AG08396 (cell line): ENCODE results near the gene RASL10A.
"Not testable (repeated sequence)": the region's sequence is repeated elsewhere in the genome, so short reads cannot be mapped to it uniquely, and the experiment has no call there.

Source experiments
- DNase-seq: peaks from one replicate; pipeline ENCODE4 v3.0.0; 2012; ENCODE audit warnings: low spot score, mixed read lengths

Gene RASL10A

GRCh38 chr22:29315286-29316140, at the start of gene RASL10A:
RASL10A (minus strand) TSS chr22:29315697; CDS start chr22:29315246, 451 bp downstream.
- no peak for DNase-seq

GRCh38 chr22:29359469-29359868, 44.0 kb upstream of the RASL10A start:
- peak; percentile 62 for DNase-seq

- DNase-seq = not testable (repeated sequence)
These were observed 41.8 kb upstream of the RASL10A start for GRCh38 chr22:29357193-29357890.

GRCh38 chr22:29353860-29354259, 38.4 kb upstream of the RASL10A start:
- DNase-seq = no peak

GRCh38 chr22:29353286-29353685, 37.8 kb upstream of the RASL10A start:
- DNase-seq = no peak

- DNase-seq = no peak
These were observed 37.3 kb upstream of the RASL10A start for GRCh38 chr22:29352778-29353177.

- no peak for DNase-seq
These were observed 36.4 kb upstream of the RASL10A start for GRCh38 chr22:29351891-29352290.

GRCh38 chr22:29351042-29351441, 35.5 kb upstream of the RASL10A start:
- DNase-seq = no peak

- DNase-seq = no peak
These were observed 33.5 kb upstream of the RASL10A start for GRCh38 chr22:29348956-29349355.

GRCh38 chr22:29348041-29348440, 32.5 kb upstream of the RASL10A start:
- no peak for DNase-seq

GRCh38 chr22:29346659-29347058, 31.2 kb upstream of the RASL10A start:
- no peak for DNase-seq

GRCh38 chr22:29345932-29346331, 30.4 kb upstream of the RASL10A start:
- no peak for DNase-seq

- DNase-seq = not testable (repeated sequence)
These were observed 29.4 kb upstream of the RASL10A start for GRCh38 chr22:29344889-29345288.

- peak; percentile 77 for DNase-seq
These were observed 28.6 kb upstream of the RASL10A start for GRCh38 chr22:29344137-29344536.

GRCh38 chr22:29343313-29343805, 27.9 kb upstream of the RASL10A start:
- DNase-seq = peak; percentile 70

- no peak for DNase-seq
These were observed 27.2 kb upstream of the RASL10A start for GRCh38 chr22:29342577-29343312.

GRCh38 chr22:29342177-29342576, 26.7 kb upstream of the RASL10A start:
- DNase-seq = no peak

GRCh38 chr22:29341849-29342127, 26.3 kb upstream of the RASL10A start:
- no peak for DNase-seq

- DNase-seq = no peak
These were observed 25.8 kb upstream of the RASL10A start for GRCh38 chr22:29341056-29341848.

GRCh38 chr22:29340566-29340965, 25.1 kb upstream of the RASL10A start:
- DNase-seq = no peak

GRCh38 chr22:29339381-29340235, 24.1 kb upstream of the RASL10A start:
- DNase-seq = no peak
